Activated T-cell treated with anti-CD3 and anti-CD28 coated beads, Interleukin-2, amount 50 U/mL, for 72 hours (primary cell): Measurements from ENCODE around the gene PID1. TPM values are rescaled to one million over a fixed set of nuclear protein-coding genes. Genes with fewer than 3 reads are reported as not detected.

ENCODE experiments used
- ATAC-seq, 2 donors: fragments of 150-1000 bp; cut with Tn5 transposase; replicated peaks in 1 of 2; 2 replicates each; pipeline ENCODE4 v1.10.0; 2021; ENCODE audit warnings: moderate library complexity in 2 of 2, mild to moderate bottlenecking in 1 of 2
- DNase-seq, 2 donors: peaks; one replicate each; pipeline ENCODE4 v3.0.0; 2021 to 2022; ENCODE audit warnings: mixed read lengths in 1 of 2
- H3K27ac Mint-ChIP-seq: one replicate; pipeline ENCODE4 v1.8.0; 2022; ENCODE audit warnings: mild to moderate bottlenecking, moderate library complexity, mixed read lengths
- H3K27me3 Mint-ChIP-seq: one replicate; pipeline ENCODE4 v1.8.0; 2022; ENCODE audit warnings: low read depth, mixed read lengths
- H3K36me3 Mint-ChIP-seq, 2 donors: one replicate each; pipeline ENCODE4 v1.8.0; 2022; ENCODE audit warnings: mixed read lengths in 2 of 2, mild to moderate bottlenecking in 1 of 2; ENCODE audit not compliant: insufficient read depth in 2 of 2
- H3K4me1 Mint-ChIP-seq: one replicate; pipeline ENCODE4 v1.8.0; 2022; ENCODE audit warnings: low read depth, mixed read lengths
- H3K4me3 Mint-ChIP-seq, 2 donors: one replicate each; pipeline ENCODE4 v1.8.0; 2022; ENCODE audit warnings: mild to moderate bottlenecking in 2 of 2, mixed read lengths in 2 of 2, moderate library complexity in 2 of 2
- H3K9me3 Mint-ChIP-seq, 2 donors: one replicate each; pipeline ENCODE4 v1.8.0; 2022; ENCODE audit warnings: mixed read lengths in 2 of 2
- total RNA-seq, 2 donors: library from RNA; stranded (reverse); gene quantifications; one replicate each; pipeline ENCODE4 v1.2.3, GENCODE V29; 2022

PID1 gene
- total RNA-seq, 2 donors from 2014 or later: not detected

- Mint-ChIP-seq H3K27ac (no peak overlapping the region), H3K36me3 (no peaks in the 10 kb centered on the region), H3K9me3 (peaks cover 2 to 4% of the 10 kb centered on the region in 2 donors), H3K4me1 (no peaks in the 10 kb centered on the region), H3K4me3 (no peak overlapping the region), H3K27me3 (no peaks in the 10 kb centered on the region)
- DNase-seq (no peak), ATAC-seq (no peak)
Measured at GRCh38 chr2:229169751-229170150, 101.3 kb downstream of the PID1 start.

GRCh38 chr2:229164545-229165249, 106.4 kb downstream of the PID1 start:
- DNase-seq (no peak), ATAC-seq (no peak)
- Mint-ChIP-seq H3K4me1 (no peaks in the 10 kb centered on the region), H3K9me3 (peaks cover 0 to 1% of the 10 kb centered on the region in 2 donors), H3K27ac (no peak overlapping the region), H3K4me3 (no peak overlapping the region), H3K27me3 (no peaks in the 10 kb centered on the region), H3K36me3 (no peaks in the 10 kb centered on the region)

GRCh38 chr2:229163893-229164292, 107.2 kb downstream of the PID1 start:
- Mint-ChIP-seq H3K27me3 (no peaks in the 10 kb centered on the region), H3K4me1 (no peaks in the 10 kb centered on the region), H3K36me3 (no peaks in the 10 kb centered on the region), H3K9me3 (no peaks in the 10 kb centered on the region), H3K4me3 (no peak overlapping the region), H3K27ac (no peak overlapping the region)
- DNase-seq (no peak), ATAC-seq (no peak)

GRCh38 chr2:229162015-229162414, 109.1 kb downstream of the PID1 start:
- Mint-ChIP-seq H3K27me3 (no peaks in the 10 kb centered on the region), H3K9me3 (peaks cover 0 to 2% of the 10 kb centered on the region in 2 donors), H3K27ac (no peak overlapping the region), H3K4me1 (no peaks in the 10 kb centered on the region), H3K36me3 (no peaks in the 10 kb centered on the region), H3K4me3 (no peak overlapping the region)
- DNase-seq (no peak), ATAC-seq (no peak)

- H3K27me3 Mint-ChIP-seq: no peaks in the 10 kb centered on the region
Measured at GRCh38 chr2:229160984-229161383, 110.1 kb downstream of the PID1 start.

GRCh38 chr2:229160180-229160579, 110.9 kb downstream of the PID1 start:
- Mint-ChIP-seq H3K9me3 (peaks cover 0 to 2% of the 10 kb centered on the region in 2 donors), H3K27ac (no peak overlapping the region), H3K4me3 (no peak overlapping the region), H3K27me3 (no peaks in the 10 kb centered on the region), H3K4me1 (no peaks in the 10 kb centered on the region), H3K36me3 (no peaks in the 10 kb centered on the region)
- ATAC-seq (no peak), DNase-seq (no peak)

More at GRCh38 chr2:229160984-229161383, 110.1 kb downstream of the PID1 start:
- Mint-ChIP-seq H3K36me3 (no peaks in the 10 kb centered on the region), H3K4me3 (no peak overlapping the region), H3K9me3 (peaks cover 0 to 2% of the 10 kb centered on the region in 2 donors), H3K27ac (no peak overlapping the region), H3K4me1 (no peaks in the 10 kb centered on the region)
- ATAC-seq: no peak
- no peak for DNase-seq

- H3K27me3 Mint-ChIP-seq: no peaks in the 10 kb centered on the region
- H3K4me3 Mint-ChIP-seq: no peak overlapping the region
- DNase-seq (no peak), ATAC-seq (no peak)
- peaks cover 0 to 2% of the 10 kb centered on the region in 2 donors for H3K9me3 Mint-ChIP-seq
- H3K4me1 Mint-ChIP-seq: no peaks in the 10 kb centered on the region
- no peaks in the 10 kb centered on the region for H3K36me3 Mint-ChIP-seq
- no peak overlapping the region for H3K27ac Mint-ChIP-seq
Measured at GRCh38 chr2:229159405-229159804, 111.7 kb downstream of the PID1 start.

- H3K4me1 Mint-ChIP-seq: no peaks in the 10 kb centered on the region
- H3K27ac Mint-ChIP-seq: no peak overlapping the region
- H3K36me3 Mint-ChIP-seq: no peaks in the 10 kb centered on the region
- no peak overlapping the region for H3K4me3 Mint-ChIP-seq
- ATAC-seq: no peak
- H3K27me3 Mint-ChIP-seq: no peaks in the 10 kb centered on the region
- DNase-seq: no peak
- peaks cover 0 to 5% of the 10 kb centered on the region in 2 donors for H3K9me3 Mint-ChIP-seq
Measured at GRCh38 chr2:229154381-229154780, 116.7 kb downstream of the PID1 start.

GRCh38 chr2:229153951-229154350, 117.1 kb downstream of the PID1 start:
- ATAC-seq (no peak), DNase-seq (no peak)
- Mint-ChIP-seq H3K27me3 (no peaks in the 10 kb centered on the region), H3K4me1 (no peaks in the 10 kb centered on the region), H3K36me3 (no peaks in the 10 kb centered on the region), H3K9me3 (peaks cover 0 to 6% of the 10 kb centered on the region in 2 donors), H3K4me3 (no peak overlapping the region), H3K27ac (no peak overlapping the region)

GRCh38 chr2:229153267-229153666, 117.8 kb downstream of the PID1 start:
- no peak for ATAC-seq
- Mint-ChIP-seq H3K4me1 (no peaks in the 10 kb centered on the region), H3K36me3 (no peaks in the 10 kb centered on the region), H3K27me3 (no peaks in the 10 kb centered on the region), H3K27ac (no peak overlapping the region), H3K4me3 (no peak overlapping the region), H3K9me3 (peaks cover 0 to 4% of the 10 kb centered on the region in 2 donors)
- DNase-seq: no peak

GRCh38 chr2:229152674-229153073, 118.4 kb downstream of the PID1 start:
- H3K36me3 Mint-ChIP-seq: no peaks in the 10 kb centered on the region
- H3K27ac Mint-ChIP-seq: no peak overlapping the region
- DNase-seq: no peak
- no peak overlapping the region for H3K4me3 Mint-ChIP-seq
- H3K27me3 Mint-ChIP-seq: no peaks in the 10 kb centered on the region
- ATAC-seq: no peak
- H3K9me3 Mint-ChIP-seq: peaks cover 0 to 6% of the 10 kb centered on the region in 2 donors
- no peaks in the 10 kb centered on the region for H3K4me1 Mint-ChIP-seq

GRCh38 chr2:229150317-229150716, 120.8 kb downstream of the PID1 start:
- Mint-ChIP-seq H3K4me3 (no peak overlapping the region), H3K27me3 (no peaks in the 10 kb centered on the region), H3K27ac (no peak overlapping the region), H3K4me1 (no peaks in the 10 kb centered on the region), H3K9me3 (peaks cover 4 to 6% of the 10 kb centered on the region in 2 donors), H3K36me3 (no peaks in the 10 kb centered on the region)
- no peak for DNase-seq
- ATAC-seq: no peak

- no peak for DNase-seq
- H3K4me1 Mint-ChIP-seq: no peaks in the 10 kb centered on the region
- ATAC-seq: no peak
- H3K9me3 Mint-ChIP-seq: peaks cover 0 to under 1% of the 10 kb centered on the region in 2 donors
- H3K4me3 Mint-ChIP-seq: no peak overlapping the region
- no peaks in the 10 kb centered on the region for H3K36me3 Mint-ChIP-seq
- no peaks in the 10 kb centered on the region for H3K27me3 Mint-ChIP-seq
- no peak overlapping the region for H3K27ac Mint-ChIP-seq
Measured at GRCh38 chr2:229141424-229142025, 129.6 kb downstream of the PID1 start.

- no peaks in the 10 kb centered on the region for H3K36me3 Mint-ChIP-seq
- H3K9me3 Mint-ChIP-seq: peaks cover 0 to 7% of the 10 kb centered on the region in 2 donors
- no peaks in the 10 kb centered on the region for H3K27me3 Mint-ChIP-seq
- no peak overlapping the region for H3K27ac Mint-ChIP-seq
- H3K4me3 Mint-ChIP-seq: no peak overlapping the region
- H3K4me1 Mint-ChIP-seq: no peaks in the 10 kb centered on the region
- no peak for ATAC-seq
- no peak for DNase-seq
Measured at GRCh38 chr2:229137639-229138038, 133.4 kb downstream of the PID1 start.
